ENCODE measurements around the gene STK16.
"Not testable (repeated sequence)": the region's sequence is repeated elsewhere in the genome, so short reads cannot be mapped to it uniquely, and the experiment has no call there.

STK16 gene

GRCh38 chr2:219246559-219246958, 1.3 kb downstream of the STK16 start:
- DNase-seq = no peak

DNA sequence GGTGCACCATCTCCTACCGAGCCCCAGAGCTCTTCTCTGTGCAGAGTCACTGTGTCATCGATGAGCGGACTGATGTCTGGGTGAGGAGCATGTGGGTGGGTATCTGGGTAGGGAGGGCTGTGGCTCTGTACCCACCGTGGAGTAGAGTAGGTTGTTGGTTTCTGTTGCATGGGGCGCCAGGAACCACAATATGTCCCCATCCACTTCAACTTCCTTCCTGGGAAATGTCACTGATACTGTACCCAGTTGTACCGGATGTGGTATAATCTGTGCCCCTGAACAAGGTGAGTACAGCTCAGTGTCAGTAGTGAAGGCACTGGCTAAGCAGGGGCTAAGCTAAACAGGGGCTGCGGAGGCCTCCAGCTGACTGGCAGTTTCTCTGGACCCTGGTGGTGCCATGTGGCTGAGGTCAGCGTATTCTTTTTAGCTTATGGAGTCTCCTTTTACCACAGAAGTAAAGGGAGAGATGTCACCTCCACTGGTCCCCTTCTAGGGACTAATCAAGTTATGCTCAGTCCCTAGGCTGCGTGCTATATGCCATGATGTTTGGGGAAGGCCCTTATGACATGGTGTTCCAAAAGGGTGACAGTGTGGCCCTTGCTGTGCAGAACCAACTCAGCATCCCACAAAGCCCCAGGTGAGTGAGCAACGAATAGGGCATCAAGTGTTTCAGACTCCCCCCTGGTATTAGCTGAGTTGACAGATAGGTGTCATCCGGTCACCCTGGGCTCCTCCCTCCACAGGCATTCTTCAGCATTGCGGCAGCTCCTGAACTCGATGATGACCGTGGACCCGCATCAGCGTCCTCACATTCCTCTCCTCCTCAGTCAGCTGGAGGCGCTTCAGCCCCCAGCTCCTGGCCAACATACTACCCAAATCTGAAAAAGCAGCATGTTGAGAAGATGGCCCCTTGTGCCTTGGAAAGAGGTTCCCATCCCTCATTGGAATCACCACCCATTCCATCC, 2.7 kb downstream of the STK16 start:
- DNase-seq = peak; percentile 62 to 79

DNA sequence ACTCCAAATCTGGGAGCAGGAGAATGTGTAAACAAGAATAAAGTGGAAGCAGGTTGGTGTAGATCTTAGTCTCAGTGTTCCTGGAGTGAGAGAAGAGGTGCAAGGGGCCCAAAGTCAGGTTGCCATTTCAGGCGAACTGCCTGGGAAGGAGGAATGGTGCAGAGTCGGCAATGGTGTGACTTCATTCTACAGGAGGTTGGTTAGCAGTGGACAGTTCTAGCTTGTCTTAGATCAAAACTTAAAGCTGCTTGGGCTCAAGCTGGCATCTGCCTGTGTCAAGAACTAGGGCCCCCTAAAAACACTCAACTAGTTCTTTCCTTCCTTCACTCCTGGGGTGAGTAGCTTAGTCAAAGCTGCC, 3.5 kb downstream of the STK16 start:
- no peak for DNase-seq

DNA sequence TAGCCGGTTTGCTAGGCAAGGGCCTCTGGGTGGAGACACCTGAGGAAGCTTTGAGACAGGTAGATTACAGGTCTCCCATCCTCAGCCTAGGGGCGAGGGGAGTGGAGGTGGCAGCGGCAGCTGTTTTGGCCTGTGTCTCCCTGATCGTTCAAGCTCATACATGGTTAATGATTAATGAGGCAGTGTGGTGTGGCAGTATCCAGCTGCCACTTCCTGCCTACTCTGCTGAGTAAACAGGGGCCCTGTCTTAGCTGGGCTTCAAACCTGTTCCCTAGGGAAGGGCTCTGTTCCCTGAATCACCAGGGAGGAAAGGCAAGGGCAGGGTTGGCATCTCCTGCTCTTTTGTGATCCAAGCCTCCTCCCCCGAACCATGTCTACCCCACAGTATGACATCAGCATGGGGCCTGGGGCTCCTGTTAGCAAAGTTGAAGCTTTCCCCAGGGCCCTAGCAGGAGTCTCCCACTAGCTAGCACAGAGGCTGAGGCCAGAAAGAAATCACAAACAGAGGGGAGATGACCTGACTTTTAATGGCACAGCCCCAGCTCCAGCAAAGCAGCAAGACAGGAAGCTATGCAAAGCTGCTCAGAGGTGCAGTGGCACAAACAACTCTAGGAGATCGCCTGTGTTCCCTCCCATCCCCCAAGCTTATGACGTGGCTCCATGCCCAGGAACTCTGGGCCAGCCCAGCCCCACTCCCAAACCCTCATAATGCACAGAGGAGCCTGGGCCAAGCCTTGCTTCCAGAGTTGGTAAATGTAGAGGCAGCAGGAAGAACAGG, 4.1 kb downstream of the STK16 start:
- DNase-seq = peak; percentile 64 to 72

DNA sequence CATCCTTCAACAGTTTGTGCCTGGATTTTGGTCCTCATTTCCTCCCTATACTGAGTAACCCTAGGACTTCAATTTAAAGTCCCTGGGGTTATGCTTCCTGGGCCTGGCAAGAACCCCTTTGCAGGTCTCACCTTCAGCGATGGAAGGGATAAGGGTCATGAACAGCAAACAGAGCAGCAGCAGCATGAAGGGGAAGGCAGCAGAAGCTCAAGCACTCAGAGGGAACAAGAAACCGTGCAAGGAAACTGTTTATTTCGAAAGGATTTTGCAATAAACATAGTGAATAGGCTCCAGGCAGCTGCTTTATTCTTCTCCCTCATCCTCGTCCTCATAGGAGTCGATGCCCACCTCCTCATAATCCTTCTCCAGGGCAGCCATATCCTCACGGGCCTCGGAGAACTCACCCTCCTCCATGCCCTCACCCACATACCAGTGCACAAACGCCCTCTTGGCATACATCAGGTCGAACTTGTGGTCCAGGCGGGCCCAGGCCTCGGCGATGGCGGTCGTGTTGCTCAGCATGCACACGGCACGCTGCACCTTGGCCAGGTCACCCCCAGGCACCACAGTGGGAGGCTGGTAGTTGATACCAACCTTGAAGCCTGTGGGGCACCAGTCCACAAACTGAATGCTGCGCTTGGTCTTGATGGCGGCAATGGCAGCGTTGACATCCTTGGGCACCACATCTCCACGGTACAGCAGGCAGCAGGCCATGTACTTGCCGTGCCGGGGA, 4.9 kb downstream of the STK16 start:
- DNase-seq = no peak

- no peak for DNase-seq
These were observed 6.4 kb downstream of the STK16 start for GRCh38 chr2:219251656-219252055.

DNA sequence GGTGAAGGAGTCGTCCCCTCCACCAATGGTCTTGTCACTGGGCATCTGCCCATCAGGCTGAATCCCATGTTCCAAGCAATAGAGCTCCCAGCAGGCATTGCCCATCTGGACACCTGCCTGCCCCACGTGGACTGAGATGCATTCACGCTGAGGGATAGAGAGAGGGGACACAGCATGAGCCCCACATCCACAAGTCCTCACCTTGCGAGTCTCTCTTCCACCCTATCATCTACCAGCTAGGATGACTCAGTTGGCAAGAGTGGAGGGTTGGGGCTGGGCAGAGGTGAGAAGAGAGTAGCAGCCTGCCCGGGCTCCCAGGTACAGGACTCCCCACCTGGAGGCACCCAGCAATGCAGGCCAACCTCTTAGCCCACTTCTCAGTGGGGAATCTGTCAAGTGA, 6.8 kb downstream of the STK16 start:
- peak in 1 of 2 donors; percentile 27 for DNase-seq

DNA sequence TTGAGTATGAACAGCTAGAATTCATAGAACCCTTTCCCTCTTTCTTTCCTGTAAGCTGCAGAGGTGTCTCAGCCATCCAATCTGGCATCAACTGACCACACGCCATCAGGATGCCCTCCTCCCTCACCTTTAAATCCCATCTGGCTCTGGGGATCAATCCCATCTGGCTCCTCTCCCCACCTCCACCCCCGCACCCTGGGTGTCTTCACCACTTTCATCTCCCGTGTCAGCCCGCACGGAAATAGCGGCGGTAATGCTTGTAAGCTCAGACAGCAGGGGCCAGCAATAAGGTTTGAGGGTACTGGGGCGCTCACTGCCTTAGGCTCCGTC, 7.3 kb downstream of the STK16 start:
- DNase-seq = no peak

DNA sequence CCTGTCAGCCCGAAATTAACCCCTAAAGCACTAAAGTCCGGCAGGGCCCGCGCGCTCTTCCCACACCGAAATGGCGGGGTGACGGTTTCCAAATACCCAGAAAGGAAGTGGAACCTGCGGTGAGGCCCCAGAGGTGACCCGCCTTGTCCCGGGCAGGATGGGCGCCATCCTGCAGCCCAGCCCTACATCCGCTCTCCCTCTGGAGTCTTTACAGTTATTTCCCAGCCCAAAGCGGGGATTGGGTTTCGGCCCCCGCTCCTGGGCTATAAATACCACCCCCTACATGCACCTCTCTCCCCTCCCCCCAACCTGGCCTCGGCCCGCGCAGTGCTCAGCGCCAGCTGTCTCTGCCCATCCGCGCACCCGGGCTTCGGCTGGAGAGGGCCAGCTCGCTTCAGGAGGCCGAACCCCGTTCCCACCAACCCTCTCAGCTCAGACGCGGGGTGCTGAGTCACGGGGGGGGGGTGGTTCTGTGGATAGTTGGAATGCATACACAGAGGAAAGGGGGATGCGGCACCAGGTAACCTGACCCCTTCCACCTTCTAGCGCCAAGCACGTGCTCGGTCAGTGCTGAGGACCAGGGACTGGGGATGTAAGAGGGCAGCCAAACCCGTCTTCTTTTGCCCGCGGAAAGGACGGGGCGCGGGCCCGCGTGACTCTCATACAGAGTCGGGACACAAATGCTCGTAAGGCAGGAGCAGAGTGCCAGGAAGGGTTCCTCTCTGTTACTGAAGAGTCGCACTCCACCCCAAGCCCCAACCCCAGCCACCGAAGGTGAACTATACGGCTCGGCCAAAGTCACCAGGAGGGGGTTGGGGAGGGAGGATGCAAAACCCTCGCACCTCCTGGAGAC, 7.8 kb downstream of the STK16 start, which contains the start of gene TUBA4B:
Gene TUBA4B, plus strand, starts transcription at position 344 of the 853 bp plus-strand sequence. Its CDS starts 165 bp downstream, at position 509.
- DNase-seq = peak; percentile 44 to 51

DNA sequence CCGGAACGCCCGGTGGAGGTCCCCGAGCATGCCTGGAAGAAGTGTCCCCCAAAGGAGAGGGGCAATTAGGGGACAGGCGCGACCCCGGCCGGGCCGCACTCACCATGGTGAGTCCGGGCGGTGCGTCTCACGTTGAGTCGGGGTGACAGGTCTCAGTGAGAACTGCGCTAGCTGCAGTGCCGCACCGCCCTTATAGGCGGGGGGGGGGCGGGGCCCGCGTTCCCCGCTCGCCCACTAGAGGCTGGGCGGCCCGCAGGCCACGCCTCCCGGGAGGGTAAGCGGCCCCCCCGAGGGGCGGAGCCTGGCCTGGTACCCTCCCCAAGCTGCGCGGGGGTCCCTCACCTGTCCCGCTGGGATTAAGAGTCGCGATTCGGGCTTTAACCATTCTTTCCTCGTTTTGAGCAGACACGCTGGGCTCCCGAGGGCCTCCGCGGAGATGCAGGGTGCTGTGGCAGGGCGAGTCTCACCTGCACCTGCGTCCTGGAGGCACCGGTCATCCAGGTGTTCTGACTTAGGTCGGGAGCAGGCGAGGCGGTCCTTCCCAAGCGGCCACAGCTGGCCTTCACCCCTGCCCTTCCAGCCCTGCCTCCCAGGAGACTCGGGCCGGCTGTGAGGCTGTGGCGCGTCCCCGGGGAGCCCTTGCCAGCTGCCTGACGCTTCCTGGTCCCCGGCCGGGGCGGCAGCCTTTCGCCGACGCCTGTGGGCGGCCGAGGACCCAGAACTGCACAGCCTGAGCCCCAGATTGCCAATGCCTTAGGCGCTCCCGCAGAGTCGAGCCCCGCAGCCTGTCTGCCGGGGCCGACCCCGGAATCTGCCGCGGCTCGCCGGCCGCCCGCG, 8.7 kb downstream of the STK16 start, which contains the start of gene TUBA4A:
Gene TUBA4A, minus strand, starts transcription at position 166 of the 837 bp plus-strand sequence. Its CDS starts 60 bp downstream, at position 106.
- DNase-seq = peak; percentile 93

DNA sequence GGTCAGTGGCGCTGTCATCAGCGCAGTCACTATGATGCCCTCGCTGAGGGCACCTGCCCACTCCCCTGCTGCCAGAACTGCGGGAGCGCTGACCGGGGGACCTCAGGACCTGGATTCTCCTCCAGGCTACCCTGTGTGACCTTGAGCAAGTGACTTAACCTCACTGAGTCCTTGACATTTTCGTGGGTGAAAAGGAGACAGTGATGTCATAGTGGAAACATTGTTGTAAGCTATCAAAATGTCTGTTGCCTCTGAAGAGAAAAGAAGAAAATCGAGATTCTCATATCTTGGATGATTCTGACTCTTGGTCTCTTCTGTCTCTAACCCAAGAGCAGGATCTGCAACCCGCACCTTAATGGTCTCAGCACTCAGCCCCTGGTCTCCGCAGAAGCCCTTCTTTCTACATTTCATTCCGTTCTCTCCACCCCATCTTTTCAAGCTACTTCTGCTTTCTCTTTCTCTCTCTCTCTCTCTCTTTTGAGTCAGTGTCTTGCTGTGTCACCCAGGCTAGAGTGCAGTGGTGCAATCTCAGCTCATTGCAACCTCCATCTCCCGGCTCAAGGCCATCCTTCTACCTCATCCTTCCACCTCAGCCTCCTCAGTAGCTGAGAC, 9.4 kb downstream of the STK16 start:
- DNase-seq = peak; percentile 56 to 59

DNA sequence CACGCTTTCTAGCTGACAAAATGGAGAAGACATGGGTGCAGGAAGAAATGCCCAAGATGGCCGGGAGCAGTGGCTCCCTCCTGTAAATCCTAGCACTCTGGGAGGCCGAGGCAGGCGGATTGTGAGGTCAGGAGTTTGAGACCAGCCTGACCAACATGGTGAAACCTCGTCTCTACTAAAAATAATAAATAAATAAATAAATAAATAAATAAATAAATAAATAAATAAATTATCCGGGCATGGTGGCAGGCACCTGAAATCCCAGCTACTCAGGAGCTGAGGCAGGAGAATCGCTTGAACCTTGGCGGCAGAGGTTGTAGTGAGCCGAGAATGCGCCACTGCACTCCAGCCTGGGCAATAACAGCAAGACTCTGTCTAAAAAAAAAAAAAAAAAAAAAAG, 13.7 kb downstream of the STK16 start:
- not testable (repeated sequence) for DNase-seq

- DNase-seq = no peak
These were observed 16.0 kb downstream of the STK16 start for GRCh38 chr2:219261024-219261855.

DNA sequence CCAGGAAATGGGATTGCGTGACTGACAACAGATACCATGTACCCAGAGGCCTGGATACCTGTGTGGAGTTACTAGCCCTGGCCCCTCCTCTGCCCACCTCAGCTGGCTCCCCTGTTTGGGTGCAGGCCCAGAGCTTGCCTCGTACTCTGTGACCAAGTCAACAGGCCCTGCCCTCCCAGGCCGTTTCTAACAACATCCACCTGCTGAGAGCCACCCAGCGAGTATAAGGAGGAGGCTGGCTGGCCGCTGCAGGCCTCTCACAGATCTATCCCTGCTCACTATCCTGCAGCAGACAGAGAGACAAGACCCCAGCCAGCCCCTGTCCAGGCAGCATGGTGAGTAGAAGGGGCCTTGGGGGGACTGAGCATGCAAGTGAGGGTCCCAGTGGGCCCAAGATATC, 21.0 kb downstream of the STK16 start:
- no peak for DNase-seq

DNA sequence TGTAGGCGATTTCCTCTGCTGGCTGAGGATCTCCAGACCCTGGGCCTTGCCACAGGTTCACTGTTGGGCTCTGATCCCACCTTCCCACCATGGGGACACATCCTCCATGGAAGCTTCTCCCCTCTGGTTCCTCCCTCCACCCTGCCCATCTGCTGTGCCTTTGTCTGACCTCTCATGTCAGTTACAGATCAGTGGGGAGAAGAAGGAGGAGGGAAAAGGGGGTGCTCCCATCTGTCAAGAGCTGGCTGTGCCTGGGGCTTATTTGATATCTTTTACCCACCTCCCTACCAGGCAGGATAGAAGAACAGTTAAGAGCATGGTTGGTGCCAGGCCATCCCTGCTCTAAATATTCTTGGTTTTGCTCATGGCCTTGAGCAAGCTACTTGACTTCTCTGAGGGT, 21.6 kb downstream of the STK16 start:
- DNase-seq = no peak

DNA sequence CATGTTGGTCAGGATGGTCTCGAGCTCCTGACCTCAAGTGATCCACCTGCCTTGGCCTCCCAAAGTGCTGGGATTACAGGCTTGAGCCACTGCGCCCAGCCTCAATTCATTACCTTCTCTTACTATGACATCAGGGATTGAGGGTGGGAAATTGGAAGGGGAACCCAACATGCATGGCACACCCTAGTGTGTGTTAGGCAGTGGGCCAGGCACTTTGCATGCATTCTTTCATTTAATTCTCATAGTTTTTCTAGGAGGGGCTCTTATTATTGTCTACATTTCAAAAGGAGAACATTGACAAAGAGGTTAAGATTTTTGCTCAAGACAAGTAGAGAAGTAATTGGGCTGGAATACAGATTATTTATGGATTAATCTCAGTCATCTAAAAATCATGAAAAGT, 23.0 kb downstream of the STK16 start:
- DNase-seq = no peak

GRCh38 chr2:219269362-219270054, 24.2 kb downstream of the STK16 start:
- no peak for DNase-seq

GRCh38 chr2:219270055-219270372, 24.7 kb downstream of the STK16 start:
- DNase-seq = no peak

DNA sequence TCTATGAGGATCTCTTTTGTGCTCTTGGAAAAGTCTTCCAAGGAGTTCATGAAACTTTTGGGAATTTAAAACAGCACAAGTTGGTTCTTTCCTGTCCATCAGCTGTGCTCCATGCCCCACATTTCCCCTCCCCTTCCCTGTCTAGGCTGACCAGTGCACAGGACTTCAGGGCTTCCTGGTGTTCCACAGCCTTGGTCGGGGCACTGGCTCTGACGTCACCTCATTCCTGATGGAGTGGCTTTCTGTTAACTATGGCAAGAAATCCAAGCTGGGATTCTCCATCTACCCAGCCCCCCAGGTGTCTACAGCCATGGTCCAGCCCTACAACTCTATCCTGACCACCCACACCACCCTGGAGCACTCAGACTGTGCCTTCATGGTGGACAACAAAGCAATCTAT, 25.7 kb downstream of the STK16 start:
- DNase-seq = no peak
